ENCODE results near the gene KRTAP5-5.

GRCh38 chr11:1624621-1625020, 5.0 kb upstream of the KRTAP5-5 start:
- TF ChIP-seq USF1 (IDR thresholded peaks at IDR 0.05; ENCODE audit: borderline replicate concordance, extremely low read length, insufficient read depth, low read depth, low read length) (no peak), CTCF (IDR thresholded peaks at IDR 0.05 in 2 of 3, conservative IDR thresholded peaks at IDR 0.05 in 1 of 3; ENCODE audit: control insufficient read depth in 2 of 3, extremely low read depth in 1 of 3, insufficient read depth in 1 of 3, low read depth in 3 of 3, low read length in 3 of 3) (no peak), HDGF (IDR thresholded peaks at IDR 0.05) (no peak), NR2C2 (IDR thresholded peaks at IDR 0.05; ENCODE audit: borderline replicate concordance, control insufficient read depth, insufficient read length, low read depth) (no peak), BACH1 (IDR thresholded peaks at IDR 0.05; ENCODE audit: borderline replicate concordance) (no peak)
